ENCODE data around the gene PCBP3. TPM values are rescaled to one million over a fixed set of nuclear protein-coding genes. Genes with fewer than 3 reads are reported as not detected.

Gene PCBP3
- total RNA-seq, 1 donor from 2014 or later: 9.7 TPM

DNA sequence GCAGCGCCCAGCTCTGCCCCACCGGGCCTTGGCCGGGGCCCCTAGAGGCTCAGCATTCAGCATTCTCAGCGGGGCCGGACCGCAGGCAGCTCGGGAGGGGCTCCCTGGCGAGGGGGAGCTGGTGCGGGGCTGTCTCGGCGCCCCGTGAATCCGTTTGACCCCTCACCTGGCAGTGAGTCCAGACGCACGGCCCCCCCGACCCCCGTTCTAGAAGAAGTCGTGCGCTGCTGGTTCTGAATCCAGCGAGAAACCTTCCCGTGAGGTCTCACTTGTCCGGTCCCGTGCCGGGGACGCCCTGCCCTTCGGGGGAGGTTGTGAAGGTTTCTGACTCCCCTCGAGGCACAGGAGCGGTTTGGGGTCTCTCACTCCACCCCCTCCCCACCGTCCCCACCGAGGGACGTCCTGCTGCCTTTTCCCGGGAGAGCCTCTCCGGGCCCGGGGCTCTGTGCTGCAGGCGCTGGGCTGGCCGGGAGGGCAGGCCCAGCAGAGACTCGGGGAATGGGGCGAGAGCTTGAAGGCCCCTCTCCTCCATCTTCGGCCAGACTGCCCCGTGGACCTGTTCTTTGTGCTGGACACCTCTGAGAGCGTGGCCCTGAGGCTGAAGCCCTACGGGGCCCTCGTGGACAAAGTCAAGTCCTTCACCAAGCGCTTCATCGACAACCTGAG, 338.7 kb downstream of the PCBP3 start:
- Mint-ChIP-seq H3K27me3 (peaks cover 21% of the 10 kb centered on the region), H3K27ac (no peak overlapping the region), H3K4me1 (peaks cover 5% of the 10 kb centered on the region), H3K36me3 (ENCODE audit: low read depth) (no peaks in the 10 kb centered on the region), H3K4me3 (peak overlapping the region; percentile 34), H3K9me3 (no peaks in the 10 kb centered on the region)
- DNase-seq: peak; percentile 62
- intact Hi-C loops (cut with micrococcal nuclease): loop anchor here (5.0 kb wide), 1 partner anchor 115 kb away; the partner anchor contains the start of gene COL6A2

DNA sequence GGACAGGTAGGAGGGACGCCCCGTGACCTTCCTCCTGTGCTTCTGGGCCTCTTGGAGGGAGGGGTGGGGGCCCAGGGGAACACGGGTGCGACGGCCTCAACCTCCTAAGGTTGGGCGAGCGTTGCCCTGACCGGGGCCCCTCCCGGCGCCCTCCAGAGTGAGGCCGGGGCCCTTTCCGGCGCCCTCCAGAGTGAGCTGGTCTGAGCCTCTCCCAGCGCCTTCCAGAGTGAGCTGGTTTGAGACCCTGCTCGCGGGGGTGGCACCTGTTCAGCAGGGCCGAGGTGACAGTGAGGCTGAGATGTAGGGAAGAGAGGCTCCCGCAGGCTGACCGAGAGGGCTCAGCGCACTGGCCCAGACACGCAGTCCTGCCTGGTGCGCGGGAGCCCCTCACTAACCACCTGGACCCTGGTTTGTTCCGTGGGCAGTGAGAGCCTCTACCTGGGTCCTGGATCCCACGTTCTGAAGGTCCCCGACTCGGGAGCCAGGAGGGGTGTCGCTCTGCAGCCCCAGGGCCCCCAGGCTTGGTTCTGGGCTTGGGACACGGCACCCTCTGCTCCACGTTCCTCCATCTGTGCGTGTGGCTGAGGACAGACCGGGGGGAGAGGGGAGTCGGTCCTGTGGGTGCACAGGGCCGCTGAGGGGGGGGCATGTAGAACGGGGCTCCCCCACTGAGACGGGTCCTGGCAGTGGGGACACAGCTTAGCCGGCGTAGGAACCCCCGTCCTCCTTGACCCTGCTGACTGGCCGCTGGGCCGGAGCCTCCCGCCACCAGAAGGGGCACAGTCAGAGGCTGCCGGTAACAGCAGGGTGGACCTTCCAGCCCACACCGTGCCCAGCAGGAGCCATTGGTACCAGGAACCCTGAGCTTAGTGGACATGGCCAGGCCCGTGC, 339.5 kb downstream of the PCBP3 start:
- peak overlapping the region; percentile 34 for H3K4me3 Mint-ChIP-seq
- H3K36me3 Mint-ChIP-seq (ENCODE audit: low read depth): no peaks in the 10 kb centered on the region
- peaks cover 5% of the 10 kb centered on the region for H3K4me1 Mint-ChIP-seq
- no peak overlapping the region for H3K27ac Mint-ChIP-seq
- DNase-seq: peak; percentile 57
- H3K9me3 Mint-ChIP-seq: no peaks in the 10 kb centered on the region
- intact Hi-C loops (cut with micrococcal nuclease): loop anchor here (5.0 kb wide), 1 partner anchor 114 kb away; the partner anchor contains the start of gene COL6A2
- H3K27me3 Mint-ChIP-seq: peaks cover 21% of the 10 kb centered on the region

DNA sequence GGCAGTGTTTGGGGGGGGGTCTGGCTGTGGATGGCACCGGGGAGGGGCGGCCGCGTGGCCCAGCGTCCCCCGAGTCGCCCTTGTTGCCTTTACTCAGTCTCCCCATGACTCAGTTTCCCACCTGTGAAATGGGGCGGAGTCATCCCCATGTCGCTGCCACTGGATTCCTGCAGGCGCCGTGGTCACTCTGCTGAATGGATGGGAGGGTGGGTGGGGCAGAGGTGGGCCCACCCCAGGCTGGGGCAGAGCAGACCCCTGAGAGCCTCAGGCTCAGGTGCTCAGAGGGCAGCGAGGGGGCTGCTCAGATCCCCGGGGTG, 340.1 kb downstream of the PCBP3 start:
- H3K27me3 Mint-ChIP-seq: peaks cover 16% of the 10 kb centered on the region
- H3K27ac Mint-ChIP-seq: no peak overlapping the region
- DNase-seq: no peak
- no peaks in the 10 kb centered on the region for H3K9me3 Mint-ChIP-seq
- no peak overlapping the region for H3K4me3 Mint-ChIP-seq
- no peaks in the 10 kb centered on the region for H3K36me3 Mint-ChIP-seq (ENCODE audit: low read depth)
- H3K4me1 Mint-ChIP-seq: peaks cover 1% of the 10 kb centered on the region
- intact Hi-C loops (cut with micrococcal nuclease): loop anchor here (5.0 kb wide), 1 partner anchor 114 kb away; the partner anchor contains the start of gene COL6A2

GRCh38 chr21:45983981-45984551, 340.5 kb downstream of the PCBP3 start:
- peaks cover 1% of the 10 kb centered on the region for H3K4me1 Mint-ChIP-seq
- H3K36me3 Mint-ChIP-seq (ENCODE audit: low read depth): no peaks in the 10 kb centered on the region
- no peak for DNase-seq
- peaks cover 16% of the 10 kb centered on the region for H3K27me3 Mint-ChIP-seq
- H3K4me3 Mint-ChIP-seq: no peak overlapping the region
- intact Hi-C loops (cut with micrococcal nuclease): loop anchor here (5.0 kb wide), 1 partner anchor 113 kb away; the partner anchor contains the start of gene COL6A2
- no peak overlapping the region for H3K27ac Mint-ChIP-seq
- no peaks in the 10 kb centered on the region for H3K9me3 Mint-ChIP-seq

GRCh38 chr21:45984584-45985095, 341.1 kb downstream of the PCBP3 start:
- Mint-ChIP-seq H3K9me3 (no peaks in the 10 kb centered on the region), H3K36me3 (ENCODE audit: low read depth) (no peaks in the 10 kb centered on the region), H3K4me3 (no peak overlapping the region), H3K4me1 (peaks cover 1% of the 10 kb centered on the region), H3K27me3 (peaks cover 13% of the 10 kb centered on the region), H3K27ac (peak overlapping the region; percentile 7)
- intact Hi-C loops (cut with micrococcal nuclease): loop anchor here (5.0 kb wide), 1 partner anchor 113 kb away; the partner anchor contains the start of gene COL6A2
- DNase-seq: no peak

GRCh38 chr21:45985471-45986315, 342.2 kb downstream of the PCBP3 start:
- no peak for DNase-seq
- Mint-ChIP-seq H3K4me1 (peaks cover 1% of the 10 kb centered on the region), H3K27me3 (peaks cover 13% of the 10 kb centered on the region)

DNA sequence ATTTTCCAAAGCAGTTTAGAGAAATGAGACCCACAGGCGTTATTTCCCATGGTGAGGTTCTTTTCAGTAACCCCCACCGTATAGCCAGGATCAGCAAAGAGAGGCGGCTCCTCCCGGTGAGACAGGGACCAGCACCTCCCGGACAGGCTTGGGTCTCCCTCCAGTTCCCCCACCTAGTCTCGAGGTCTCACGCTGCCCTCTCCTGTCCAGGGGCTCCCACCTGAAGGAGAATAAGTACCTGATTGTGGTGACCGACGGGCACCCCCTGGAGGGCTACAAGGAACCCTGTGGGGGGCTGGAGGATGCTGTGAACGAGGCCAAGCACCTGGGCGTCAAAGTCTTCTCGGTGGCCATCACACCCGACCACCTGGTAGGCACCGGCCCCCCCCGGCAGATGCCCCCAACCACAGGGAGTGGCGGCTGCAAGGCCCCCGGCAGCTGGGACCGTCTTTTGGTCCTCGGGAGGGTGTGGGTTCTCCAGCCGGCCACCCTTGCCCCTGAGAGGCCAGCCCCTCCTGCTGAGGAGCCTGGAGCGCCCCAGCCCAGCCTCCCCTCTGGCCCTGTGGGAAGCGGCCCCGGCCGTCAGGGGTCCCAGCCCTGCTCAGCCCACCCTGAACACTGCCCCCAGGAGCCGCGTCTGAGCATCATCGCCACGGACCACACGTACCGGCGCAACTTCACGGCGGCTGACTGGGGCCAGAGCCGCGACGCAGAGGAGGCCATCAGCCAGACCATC, 343.0 kb downstream of the PCBP3 start:
- H3K4me3 Mint-ChIP-seq: no peak overlapping the region
- no peak for DNase-seq
- H3K27ac Mint-ChIP-seq: no peak overlapping the region

More at GRCh38 chr21:45985471-45986315, 342.2 kb downstream of the PCBP3 start:
- Mint-ChIP-seq H3K4me3 (no peak overlapping the region), H3K27ac (no peak overlapping the region), H3K36me3 (ENCODE audit: low read depth) (no peaks in the 10 kb centered on the region), H3K9me3 (no peaks in the 10 kb centered on the region)
- intact Hi-C loops (cut with micrococcal nuclease): no loop called here

DNA sequence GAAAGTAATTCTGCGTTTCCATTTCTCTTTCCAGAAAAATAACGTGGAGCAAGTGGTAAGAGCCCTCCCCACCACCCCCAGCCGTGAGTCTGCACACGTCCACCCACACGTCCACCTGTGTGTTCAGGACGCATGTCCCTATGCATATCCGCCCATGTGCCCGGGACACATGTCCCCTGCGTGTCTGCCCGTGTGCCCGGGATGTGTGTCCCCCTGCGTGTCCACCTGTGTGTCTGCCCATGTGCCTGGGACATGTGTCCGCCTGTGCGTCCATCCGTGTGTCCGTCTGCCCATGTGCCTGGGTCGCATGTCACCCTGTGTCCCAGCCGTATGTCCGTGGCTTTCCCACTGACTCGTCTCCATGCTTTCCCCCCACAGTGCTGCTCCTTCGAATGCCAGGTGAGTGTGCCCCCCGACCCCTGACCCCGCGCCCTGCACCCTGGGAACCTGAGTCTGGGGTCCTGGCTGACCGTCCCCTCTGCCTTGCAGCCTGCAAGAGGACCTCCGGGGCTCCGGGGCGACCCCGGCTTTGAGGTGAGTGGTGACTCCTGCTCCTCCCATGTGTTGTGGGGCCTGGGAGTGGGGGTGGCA, 343.7 kb downstream of the PCBP3 start:
- Mint-ChIP-seq H3K4me1 (peaks cover under 1% of the 10 kb centered on the region), H3K9me3 (no peaks in the 10 kb centered on the region), H3K27ac (no peak overlapping the region), H3K4me3 (no peak overlapping the region), H3K36me3 (ENCODE audit: low read depth) (no peaks in the 10 kb centered on the region), H3K27me3 (peaks cover 12% of the 10 kb centered on the region)
- intact Hi-C loops (cut with micrococcal nuclease): no loop called here
- DNase-seq: no peak

More for the DNA sequence above, 343.0 kb downstream of the PCBP3 start:
- H3K36me3 Mint-ChIP-seq (ENCODE audit: low read depth): no peaks in the 10 kb centered on the region
- intact Hi-C loops (cut with micrococcal nuclease): no loop called here
- H3K27me3 Mint-ChIP-seq: peaks cover 13% of the 10 kb centered on the region
- peaks cover 1% of the 10 kb centered on the region for H3K4me1 Mint-ChIP-seq
- H3K9me3 Mint-ChIP-seq: no peaks in the 10 kb centered on the region

- Mint-ChIP-seq H3K27me3 (peaks cover 6% of the 10 kb centered on the region), H3K27ac (no peak overlapping the region), H3K4me3 (no peak overlapping the region), H3K4me1 (no peaks in the 10 kb centered on the region), H3K36me3 (ENCODE audit: low read depth) (no peaks in the 10 kb centered on the region), H3K9me3 (no peaks in the 10 kb centered on the region)
- intact Hi-C loops (cut with micrococcal nuclease): no loop called here
- no peak for DNase-seq
Measured at GRCh38 chr21:45988366-45989347, 345.1 kb downstream of the PCBP3 start.

DNA sequence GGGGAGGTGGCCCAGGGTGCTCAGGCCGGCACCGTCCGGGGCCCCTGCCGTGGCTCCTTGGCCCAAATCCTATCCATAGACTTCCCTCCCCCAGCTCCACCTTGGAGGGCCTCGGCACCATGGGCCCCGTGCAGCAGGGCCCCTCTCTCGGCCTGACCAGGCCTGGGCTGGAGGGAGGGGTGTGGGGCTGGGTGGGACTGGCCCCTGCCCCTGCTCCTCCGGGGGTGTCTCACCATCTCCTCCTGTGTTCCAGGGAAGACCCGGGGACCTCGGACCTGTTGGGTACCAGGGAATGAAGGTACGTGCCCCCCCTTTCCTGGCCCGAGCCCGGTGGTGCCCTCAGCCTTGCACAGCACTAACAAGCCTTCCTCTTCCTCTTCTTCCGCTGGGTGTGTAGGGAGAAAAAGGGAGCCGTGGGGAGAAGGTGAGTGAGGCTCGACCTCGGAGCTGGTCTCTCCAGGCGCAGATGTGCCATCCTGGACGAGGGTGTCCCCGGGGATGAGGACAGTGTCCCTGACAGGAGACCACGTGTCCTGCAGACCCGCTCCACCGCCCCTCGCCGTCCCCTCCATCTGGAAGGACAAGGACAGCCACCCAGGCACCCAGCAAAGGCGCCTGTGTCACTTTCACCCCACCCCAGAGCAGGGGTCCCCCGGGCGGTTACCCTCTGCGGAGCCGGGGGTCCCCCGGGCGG, 346.0 kb downstream of the PCBP3 start:
- Mint-ChIP-seq H3K9me3 (no peaks in the 10 kb centered on the region), H3K36me3 (ENCODE audit: low read depth) (no peaks in the 10 kb centered on the region), H3K4me1 (no peaks in the 10 kb centered on the region), H3K4me3 (no peak overlapping the region), H3K27ac (no peak overlapping the region), H3K27me3 (peaks cover 5% of the 10 kb centered on the region)
- DNase-seq: no peak
- intact Hi-C loops (cut with micrococcal nuclease): no loop called here

DNA sequence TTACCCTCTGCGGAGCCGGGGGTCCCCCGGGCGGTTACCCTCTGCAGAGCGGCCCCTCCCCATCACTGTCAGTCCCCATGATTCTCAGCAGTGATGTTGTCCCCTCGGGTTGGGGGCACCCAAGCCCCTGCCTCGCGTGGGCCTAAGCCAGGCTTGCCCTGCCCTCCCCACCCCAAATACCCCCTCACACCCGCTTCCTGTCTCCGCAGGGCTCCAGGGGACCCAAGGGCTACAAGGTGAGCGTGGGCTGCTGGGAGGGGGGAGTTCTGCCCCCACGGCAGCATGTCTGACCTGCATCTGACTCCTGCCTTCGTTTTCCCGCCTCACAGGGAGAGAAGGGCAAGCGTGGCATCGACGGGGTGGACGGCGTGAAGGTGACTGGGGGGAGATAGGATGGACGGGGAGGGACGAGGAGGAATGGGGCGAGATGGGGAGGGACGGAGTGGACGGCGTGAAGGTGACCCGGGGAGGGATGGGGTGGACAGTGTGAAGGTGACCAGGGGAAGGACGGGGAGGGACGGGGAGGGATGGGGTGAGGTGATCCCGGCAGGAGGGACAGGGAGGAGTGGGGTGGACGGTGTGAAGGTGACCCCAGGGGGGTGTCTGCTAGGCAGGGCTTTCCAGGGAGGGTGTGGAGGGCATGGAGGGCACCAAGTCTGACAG, 346.7 kb downstream of the PCBP3 start:
- Mint-ChIP-seq H3K4me1 (no peaks in the 10 kb centered on the region), H3K27me3 (no peaks in the 10 kb centered on the region), H3K36me3 (ENCODE audit: low read depth) (no peaks in the 10 kb centered on the region), H3K9me3 (no peaks in the 10 kb centered on the region), H3K4me3 (no peak overlapping the region), H3K27ac (no peak overlapping the region)
- peak; percentile 34 for DNase-seq
- intact Hi-C loops (cut with micrococcal nuclease): no loop called here

Data from activated CD4-positive, alpha-beta T cell treated with anti-CD3 and anti-CD28 coated beads, Interleukin-2, amount 10 ng/mL, durations not matched to agents 24 days and 14 days (primary cell).